HG03439 (cell line): ENCODE results near the gene FKBP10.
"Not testable (repeated sequence)": the region's sequence is repeated elsewhere in the genome, so short reads cannot be mapped to it uniquely, and the experiment has no call there.

Source experiments
- ATAC-seq: cut with Tn5 transposase; IDR thresholded peaks from one replicate; pipeline ENCODE4 v1.9.1; 2021; ENCODE audit warnings: mild to moderate bottlenecking, moderate library complexity; ENCODE audit not compliant: unreplicated experiment

The FKBP10 gene

DNA sequence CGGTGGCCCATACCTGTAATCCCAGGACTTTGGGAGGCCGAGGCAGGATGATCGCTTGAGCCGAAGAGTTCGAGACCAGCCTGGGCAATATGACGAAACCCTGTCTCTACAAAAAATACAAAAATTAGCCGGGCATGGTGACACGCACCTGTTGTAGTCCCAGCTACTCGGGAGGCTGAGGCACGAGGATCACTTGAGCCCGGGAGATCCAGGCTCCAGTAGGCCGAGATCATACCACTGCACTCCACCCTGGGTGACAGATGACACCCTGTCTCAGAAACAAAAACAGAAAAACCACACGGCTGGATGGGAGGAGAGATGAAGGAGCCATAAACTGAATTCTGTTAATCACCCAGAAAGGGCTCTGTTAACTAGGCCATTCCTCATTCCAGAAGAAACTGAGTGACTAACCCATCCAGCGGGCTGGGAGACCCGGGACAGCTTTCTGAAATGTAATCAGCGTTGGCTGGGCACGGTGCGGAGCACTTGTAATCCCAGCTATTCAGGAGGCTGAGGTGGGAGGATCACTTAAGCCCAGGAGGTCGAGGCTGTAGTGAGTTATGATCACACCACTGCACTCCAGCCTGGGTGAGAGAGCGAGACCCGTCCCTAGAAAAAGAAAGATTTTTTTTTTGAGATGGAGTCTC is 23.9 kb downstream of the FKBP10 start:
- no peak for ATAC-seq

DNA sequence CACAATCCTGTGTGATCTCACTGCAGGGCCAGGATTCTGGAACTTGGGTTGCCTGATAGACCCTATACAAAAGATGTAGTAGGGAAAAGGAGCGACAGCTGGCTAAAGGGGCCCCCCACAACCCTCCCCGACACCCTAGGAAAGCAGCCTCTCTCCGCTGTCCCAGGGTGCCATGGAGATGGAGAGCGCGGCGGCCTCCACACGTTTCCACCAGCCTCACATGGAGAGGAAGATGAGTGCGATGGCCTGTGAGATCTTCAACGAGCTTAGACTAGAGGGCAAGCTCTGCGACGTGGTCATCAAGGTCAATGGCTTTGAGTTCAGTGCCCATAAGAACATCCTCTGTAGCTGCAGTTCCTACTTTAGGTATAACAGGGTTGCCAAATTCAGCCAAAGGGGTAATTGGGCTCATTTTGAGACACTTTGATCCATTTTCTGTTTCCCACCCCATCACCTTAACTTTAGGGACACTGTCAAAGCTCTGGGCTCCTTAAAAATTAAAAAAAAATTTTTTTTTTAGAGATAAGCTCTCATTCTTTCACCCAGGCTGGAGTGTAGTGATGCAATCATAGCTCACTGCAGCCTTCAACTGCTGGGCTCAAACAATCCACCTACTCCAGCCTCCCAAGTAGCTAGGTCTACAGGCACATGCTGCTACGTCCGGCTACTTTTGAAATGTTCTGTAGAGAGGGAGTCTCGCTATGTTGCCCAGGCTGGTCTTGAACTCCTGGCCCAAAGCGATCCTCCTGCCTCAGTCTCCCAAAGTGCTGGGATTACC is 25.1 kb downstream of the FKBP10 start, which contains the start of gene KLHL10:
Gene KLHL10 (plus strand): TSS at position 65 of the 778 bp plus-strand sequence. CDS start 108 bp downstream, at position 173.
- no peak for ATAC-seq

DNA sequence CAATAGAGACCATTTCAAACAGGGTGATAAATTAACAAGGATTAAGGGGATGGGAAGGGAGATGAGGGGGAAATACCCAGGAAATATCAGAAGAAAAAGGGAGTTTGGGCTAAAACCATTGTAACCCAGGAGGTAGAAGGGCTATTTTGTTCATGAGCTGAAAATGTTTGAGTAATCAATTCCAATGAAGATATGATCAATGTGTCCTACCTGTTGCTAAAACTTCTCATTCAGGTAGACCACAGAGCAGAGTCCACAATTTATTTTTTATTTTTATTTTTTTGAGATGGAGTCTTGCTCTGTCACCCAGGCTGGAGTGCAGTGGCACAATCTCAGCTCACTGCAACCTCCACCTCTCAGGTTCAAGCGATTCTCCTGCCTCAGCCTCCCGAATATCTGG is 26.6 kb downstream of the FKBP10 start:
- ATAC-seq, result not testable (repeated sequence)

DNA sequence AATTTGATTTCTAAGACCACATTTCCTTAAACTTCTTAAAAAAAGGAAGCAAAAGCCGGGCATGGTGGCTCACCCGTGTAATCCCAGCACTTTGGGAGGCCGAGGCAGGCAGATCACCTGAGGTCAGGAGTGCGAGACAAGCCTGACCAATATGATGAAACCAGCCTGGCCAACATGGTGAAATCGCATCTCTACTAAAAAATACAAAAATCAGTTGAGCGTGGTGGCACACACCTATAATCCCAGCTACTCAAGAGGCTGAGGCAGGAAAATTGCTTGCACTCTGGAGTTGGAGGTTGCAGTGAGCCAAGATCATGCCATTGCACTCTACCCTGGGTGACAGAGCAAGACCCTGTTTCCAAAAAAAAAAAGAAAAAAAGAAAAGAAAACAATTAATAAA is 28.0 kb downstream of the FKBP10 start:
- ATAC-seq, result not testable (repeated sequence)

DNA sequence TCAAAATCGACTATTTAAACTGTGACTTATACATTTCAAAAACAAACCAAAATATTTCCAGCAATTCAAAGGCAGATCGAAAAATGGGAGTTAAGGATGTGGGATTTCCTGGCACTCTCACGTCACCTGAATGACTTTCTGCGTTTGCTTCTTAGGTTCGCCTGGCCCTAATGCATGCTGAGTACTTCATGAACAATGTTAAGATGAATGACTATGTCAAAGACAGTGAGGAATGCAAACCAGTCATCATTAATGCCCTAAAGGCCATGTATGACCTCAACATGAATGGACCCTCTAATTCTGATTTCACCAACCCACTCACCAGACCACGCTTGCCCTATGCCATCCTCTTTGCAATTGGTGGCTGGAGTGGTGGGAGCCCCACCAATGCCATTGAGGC is 32.2 kb downstream of the FKBP10 start:
- ATAC-seq, result no peak

DNA sequence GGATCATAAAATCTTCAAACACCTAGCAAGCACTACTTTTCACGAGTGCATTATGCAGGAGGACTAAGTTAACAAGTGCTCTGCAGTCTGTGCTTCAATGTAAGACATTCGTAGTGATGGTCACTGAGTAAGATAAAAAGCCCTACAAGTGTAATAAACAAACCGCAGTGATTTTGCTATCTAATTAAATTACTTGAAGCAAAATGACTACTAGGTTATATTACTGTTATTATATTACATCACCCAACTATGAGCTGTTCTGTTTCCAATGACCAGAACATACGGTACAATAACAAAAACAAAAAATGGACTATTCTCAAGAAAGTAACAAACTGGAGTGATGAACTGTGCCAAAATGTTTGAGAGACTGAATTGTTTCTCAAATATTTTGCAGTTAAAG is 36.0 kb downstream of the FKBP10 start:
- ATAC-seq, result no peak

DNA sequence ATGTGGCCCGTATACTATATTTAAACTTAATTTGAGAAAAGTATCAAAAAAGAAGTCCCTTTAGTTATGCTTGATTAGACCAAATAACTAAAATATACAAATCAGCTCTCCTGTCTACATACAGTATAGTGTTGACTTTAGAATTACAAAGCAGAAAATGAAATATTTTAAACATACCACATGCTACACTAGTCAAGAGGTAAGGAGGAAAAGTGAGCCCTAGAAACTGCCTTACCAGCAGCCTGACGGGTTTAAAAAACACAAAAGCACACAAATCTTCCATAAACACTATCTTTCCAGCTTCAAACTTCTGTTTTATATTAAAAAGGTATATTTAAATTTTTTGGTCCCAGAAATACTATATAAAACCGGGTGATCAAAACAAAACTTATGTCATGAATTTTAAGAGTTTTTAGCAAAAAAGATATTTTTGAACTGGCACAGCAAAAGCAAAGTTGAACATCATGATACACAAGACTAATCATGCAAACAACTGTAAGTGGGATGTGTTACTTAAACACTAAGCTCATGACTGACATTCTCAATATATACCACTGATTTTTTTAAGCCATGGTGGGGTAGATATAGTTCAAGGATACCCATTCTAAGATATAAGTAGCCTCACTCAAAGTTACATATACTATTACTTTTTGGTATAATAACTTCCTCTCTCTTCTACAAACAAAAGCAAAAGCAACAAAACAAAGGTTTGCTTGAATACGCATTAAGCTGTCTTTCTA is 36.6 kb downstream of the FKBP10 start:
- ATAC-seq, result no peak

DNA sequence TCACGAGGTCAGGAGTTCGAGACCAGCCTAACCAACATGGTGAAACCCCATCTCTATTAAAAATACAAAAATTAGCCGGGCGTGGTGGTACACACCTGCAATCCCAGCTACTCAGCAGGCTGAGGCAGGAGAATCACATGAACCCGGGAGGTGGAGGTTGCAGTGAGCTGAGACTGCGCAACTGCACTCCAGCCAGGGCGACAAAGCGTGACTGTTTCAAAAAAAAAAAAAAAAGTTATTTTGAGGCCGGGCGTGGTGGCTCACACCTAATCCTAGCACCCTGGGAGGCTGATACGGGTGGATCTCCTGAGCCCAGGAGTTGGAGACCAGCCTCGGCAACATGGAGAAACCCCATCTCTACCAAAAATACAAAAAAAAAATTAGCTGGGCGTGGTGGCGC is 38.6 kb downstream of the FKBP10 start:
- not testable (repeated sequence) for ATAC-seq

DNA sequence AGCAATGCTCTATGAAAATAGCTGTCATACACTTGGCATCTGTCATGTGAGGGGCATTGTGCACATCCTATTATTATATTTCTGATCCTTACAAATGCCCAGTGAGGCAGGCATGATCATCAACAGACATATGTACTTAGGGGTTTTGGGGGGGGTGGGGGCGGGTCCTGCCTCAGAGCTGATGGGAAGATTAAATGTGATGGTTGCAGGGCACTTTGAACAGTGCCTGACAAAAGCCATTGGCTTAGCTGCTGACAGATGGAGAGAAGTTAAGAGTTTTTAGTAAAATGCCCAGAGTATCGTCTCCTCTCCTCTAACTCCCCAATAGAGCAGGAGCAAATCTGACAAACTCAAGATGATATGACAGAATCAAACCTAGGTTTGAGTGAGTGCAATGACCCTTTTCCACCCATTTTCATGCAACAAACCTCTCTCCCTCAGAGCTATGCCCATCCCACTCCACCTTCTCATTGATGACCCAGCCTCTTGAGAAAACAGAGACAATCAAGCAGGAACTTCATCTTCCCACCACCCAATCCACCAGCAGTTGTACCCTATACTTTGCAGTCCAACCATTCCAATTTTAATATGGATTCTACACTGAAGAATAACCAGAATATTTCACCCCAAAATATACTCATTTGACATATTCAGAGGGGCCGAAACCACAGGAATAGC is 47.6 kb downstream of the FKBP10 start:
- no peak for ATAC-seq

DNA sequence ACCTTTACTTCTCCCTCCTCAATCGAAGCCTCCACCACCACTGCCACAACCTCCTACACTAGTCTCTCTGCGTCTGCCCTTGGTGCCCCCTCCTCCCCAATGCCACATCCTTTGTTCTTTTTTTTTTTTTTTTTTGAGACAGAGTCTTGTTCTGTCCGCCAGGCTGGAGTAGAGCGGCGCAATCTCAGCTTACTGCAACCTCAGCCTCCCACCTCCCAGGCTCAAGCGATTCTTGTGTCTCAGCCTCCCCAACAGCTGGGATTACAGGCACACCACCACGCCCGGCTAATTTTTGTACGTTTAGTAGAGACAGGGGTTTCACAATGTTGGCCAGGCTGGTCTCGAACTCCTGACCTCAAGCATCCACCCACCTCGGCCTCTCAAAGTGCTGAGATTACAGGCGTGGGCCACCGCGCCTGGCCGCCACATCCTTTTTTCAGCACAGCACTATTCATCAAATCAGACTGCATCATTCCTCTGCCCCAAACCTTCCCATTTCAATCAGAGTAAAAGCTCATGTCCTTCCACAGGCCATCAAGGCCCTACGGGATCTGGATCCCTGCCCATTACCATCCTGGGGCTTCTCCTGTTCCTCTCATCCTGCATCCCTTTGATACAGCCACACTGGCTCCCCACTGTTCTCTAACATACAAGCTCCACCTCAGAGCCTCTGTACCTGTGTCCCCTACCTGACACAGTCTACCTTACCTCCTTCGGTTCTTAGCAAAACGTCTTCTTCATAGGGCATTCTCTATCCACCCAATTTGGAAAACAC is 50.5 kb downstream of the FKBP10 start:
- no peak for ATAC-seq

DNA sequence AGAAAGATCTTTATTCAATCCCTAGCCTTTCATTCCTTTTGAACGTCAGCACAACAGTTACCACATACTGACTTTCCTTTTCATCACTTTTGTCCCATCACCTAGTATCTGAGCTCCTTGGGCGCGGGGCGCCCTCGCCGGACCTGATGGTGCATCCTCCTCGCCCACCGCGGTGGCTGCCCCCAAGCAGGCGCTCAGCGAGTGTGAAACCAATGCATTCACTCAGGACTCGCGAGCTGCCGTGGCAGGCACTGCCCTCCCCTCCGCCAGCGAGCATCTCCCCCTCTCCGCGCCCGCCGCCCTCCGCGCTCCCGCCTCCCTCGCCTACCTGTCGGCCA is 51.7 kb downstream of the FKBP10 start:
- no peak for ATAC-seq

DNA sequence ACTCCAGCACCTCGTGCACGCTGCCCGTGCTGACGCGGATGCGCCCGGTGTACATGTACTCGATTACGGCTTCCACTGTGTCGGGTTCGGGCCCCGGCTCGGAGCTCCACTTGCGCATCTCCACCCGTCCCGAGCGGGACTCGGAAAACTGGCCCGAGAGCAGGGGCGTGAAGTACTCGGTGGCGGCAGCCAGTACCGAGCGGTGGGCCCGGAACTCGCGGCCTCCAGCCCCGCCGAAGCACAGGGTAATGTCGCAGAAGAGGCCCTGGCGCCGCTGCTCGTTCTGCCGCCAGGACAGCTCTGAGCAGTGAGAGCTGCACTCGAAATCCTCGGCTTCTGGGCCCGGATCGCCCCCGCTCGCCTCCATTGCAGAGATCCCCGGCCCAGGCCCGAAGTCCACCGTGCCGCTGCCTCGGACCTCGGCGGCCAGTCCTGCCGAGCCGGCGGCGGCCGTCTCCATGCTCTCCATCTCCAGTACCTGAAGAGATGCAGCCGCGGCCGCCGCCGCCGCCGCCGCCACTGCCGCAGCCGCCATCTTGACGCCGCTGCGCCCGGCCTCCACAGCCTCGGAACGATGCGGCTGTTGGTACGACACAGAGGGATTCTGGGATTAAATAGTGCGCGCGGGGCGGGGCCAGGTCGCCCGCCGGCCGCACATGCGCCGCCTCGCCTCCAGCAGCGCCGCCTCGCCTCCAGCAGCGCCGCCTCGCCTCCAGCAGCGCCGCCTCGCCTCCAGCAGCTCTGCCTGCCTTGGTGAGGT is 52.2 kb downstream of the FKBP10 start, which contains the start of gene KLHL11:
Gene KLHL11 (minus strand): TSS at position 588 of the 760 bp plus-strand sequence. CDS start 53 bp downstream, at position 535.
- peak; percentile 82 for ATAC-seq

DNA sequence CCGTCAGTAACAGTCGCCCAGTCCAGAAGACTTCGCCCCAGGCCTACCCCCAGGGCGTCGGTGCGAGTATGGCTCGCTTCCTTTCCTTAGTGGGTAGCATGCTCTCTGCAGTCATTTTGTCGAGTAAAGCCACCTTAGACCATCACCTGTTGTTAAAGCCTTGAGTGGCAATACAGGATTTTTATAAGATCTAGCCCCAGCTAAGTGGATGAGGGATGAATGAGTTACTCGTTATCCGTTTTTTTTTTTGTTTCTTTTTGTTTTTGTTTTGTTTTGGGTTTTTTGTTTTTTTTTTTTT is 52.7 kb downstream of the FKBP10 start:
- ATAC-seq, result no peak

DNA sequence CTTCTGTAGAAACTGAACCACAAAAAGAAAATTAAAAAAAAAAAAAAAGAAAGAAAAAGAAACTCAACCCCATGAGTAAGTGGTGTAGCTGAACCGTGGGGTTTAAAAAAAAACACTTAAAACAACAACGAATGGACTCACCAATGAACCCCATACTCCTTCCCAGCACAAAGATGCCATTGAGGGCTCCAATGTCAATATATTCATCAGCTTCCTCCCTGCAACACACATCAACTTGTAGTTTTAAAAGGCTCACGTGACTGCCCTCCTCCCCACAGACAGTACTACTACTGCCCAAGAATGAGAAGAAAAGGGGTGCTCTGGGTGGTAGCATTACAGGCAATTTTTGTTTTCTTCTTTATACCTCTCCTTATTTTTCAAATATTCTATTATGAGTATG is 55.8 kb downstream of the FKBP10 start:
- no peak for ATAC-seq

DNA sequence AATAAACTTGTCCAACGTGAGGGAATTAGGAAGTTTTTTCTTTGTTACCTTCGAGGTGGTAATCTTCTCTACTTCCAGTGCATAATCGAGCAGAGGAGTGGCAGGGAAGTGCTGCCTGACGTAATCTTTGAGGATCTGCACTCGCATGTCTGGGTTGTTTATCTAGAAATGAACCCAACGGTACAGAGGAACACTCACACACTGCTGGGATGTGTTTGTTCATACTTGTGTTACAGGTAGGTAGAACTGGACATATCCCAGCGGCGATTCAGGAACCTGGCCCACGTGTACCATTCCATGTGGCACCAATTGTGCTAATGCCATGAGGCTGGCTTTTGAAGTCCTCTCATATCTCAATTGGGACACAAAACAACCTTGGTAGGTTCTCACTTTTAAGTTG is 56.6 kb downstream of the FKBP10 start:
- ATAC-seq, result no peak

DNA sequence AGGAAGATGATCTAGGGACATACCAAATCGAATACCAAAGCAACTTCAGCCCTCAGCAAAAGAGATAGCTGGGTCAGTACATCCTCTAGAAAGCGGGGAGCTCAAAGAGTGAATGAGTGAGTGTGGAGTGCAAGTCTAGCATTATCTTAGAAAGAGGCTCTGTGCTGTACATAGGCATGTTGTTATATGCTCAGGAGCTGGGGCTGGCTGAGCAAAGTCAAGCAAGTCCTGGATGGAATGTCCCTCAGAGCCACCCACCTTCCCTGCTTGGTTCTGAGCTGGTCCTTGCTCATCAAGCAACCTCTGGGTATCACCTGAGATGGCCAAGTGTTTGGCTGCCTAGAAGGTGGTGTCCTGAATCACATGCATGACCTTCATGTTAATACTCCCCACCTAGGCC is 57.3 kb downstream of the FKBP10 start:
- no peak for ATAC-seq

DNA sequence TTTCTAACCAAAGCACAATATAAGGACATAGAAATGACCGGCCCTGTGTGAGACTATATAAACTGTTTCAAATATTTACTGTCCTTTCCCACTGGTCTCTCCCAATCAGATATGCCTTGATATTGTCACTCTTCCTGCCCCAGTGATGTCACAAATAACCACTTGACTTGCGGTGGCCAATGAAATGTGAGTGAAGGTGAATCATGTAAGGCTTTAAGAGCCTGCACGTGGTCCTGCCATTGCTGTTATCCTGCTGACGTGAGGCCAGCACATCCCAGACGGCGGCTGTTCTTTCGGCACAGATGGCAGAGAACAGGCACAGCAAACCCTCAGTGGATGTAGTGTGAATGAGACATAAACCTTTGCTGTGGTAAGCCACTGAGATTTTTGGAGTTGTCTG is 57.8 kb downstream of the FKBP10 start:
- ATAC-seq, result no peak

DNA sequence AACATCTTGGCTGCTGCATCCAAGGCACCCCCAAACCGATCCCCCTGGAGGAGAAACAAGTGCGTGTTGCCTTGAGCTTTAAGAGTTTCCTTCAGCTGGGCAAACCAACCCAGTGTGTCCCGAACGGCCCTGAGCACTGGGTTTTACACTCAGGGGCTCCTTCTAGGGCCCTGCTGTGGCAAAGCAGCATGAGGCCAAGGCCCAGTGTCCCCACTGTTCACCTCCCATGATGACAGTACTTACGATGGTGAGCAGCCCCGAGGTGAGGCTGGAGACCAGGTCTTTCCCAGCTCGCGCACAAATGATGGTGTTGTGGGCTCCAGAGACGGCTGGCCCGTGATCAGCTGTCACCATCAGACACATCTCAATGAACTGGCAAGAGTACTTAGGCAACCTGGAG is 59.0 kb downstream of the FKBP10 start:
- ATAC-seq, result no peak
